WTC11 (cell line): ENCODE results near the gene ATAD3C. TPM values are rescaled to one million over a fixed set of nuclear protein-coding genes. Genes with fewer than 3 reads are reported as not detected.

Source experiments
- ATAC-seq: fragments of 200-7000 bp; cut with Tn5 transposase; 2 replicates; pipeline ENCODE4 v1.10.0; 2021; ENCODE audit warnings: mild to moderate bottlenecking, moderate library complexity
- CTCF ChIA-PET: fragments of 300-600 bp; sonication (Branson Sonifier 250); formaldehyde crosslinking; loops from one replicate; lab custom pipeline; 2021; ENCODE audit warnings: antibody characterized with exemption; lab: Charles Lee
- POLR2A ChIA-PET: fragments of 350-600 bp; sonication (Branson Sonifier 250); formaldehyde crosslinking; loops from one replicate; lab custom pipeline; 2021; ENCODE audit warnings: antibody characterized with exemption; lab: Charles Lee
- DNase-seq: peaks from one replicate; pipeline ENCODE4 v3.0.0; 2021; ENCODE audit warnings: low spot score
- H3K27ac Mint-ChIP-seq: 2 replicates; pipeline ENCODE4 v1.8.0; 2021; ENCODE audit warnings: mixed read lengths
- H3K27me3 Mint-ChIP-seq: 2 replicates; pipeline ENCODE4 v1.8.0; 2021; ENCODE audit warnings: low read depth, mild to moderate bottlenecking, moderate library complexity, mixed read lengths
- H3K36me3 Mint-ChIP-seq: 2 replicates; pipeline ENCODE4 v1.8.0; 2021; ENCODE audit warnings: mixed read lengths
- H3K4me1 Mint-ChIP-seq: 2 replicates; pipeline ENCODE4 v1.8.0; 2022; ENCODE audit warnings: mixed read lengths
- H3K4me3 Mint-ChIP-seq: 2 replicates; pipeline ENCODE4 v1.8.0; 2021; ENCODE audit warnings: mild to moderate bottlenecking, moderate library complexity, mixed read lengths
- H3K9me3 Mint-ChIP-seq: 2 replicates; pipeline ENCODE4 v1.8.0; 2021; ENCODE audit warnings: mixed read lengths
- ARID4B ChIP-seq: sonication (generic); formaldehyde crosslinking; IDR thresholded peaks from 2 replicates; pipeline ENCODE4 v1.8.0; 2023; ENCODE audit warnings: missing genetic modification reagents, mild to moderate bottlenecking, borderline replicate concordance
- CTCF ChIP-seq: fragments of 200-600 bp; IDR thresholded peaks from 2 replicates; pipeline ENCODE4 v1.8.0; 2022; ENCODE audit warnings: antibody characterized with exemption
- ESRRA ChIP-seq: sonication (generic); formaldehyde crosslinking; IDR thresholded peaks from 2 replicates; pipeline ENCODE4 v1.8.1; 2022; ENCODE audit warnings: mild to moderate bottlenecking, missing genetic modification reagents, borderline replicate concordance
- GABPB1 ChIP-seq: sonication (generic); formaldehyde crosslinking; IDR thresholded peaks from 2 replicates; pipeline ENCODE4 v1.8.1; 2023; ENCODE audit warnings: mild to moderate bottlenecking, missing genetic modification reagents
- MAX ChIP-seq: sonication (generic); formaldehyde crosslinking; IDR thresholded peaks from 2 replicates; pipeline ENCODE4 v1.8.0; 2022; ENCODE audit warnings: mild to moderate bottlenecking, missing genetic modification reagents
- MLX ChIP-seq: sonication (generic); formaldehyde crosslinking; IDR thresholded peaks from 2 replicates; pipeline ENCODE4 v1.8.1; 2023; ENCODE audit warnings: mild to moderate bottlenecking, missing genetic modification reagents, moderate library complexity
- NR2C2 ChIP-seq: sonication (generic); formaldehyde crosslinking; IDR thresholded peaks from 2 replicates; pipeline ENCODE4 v1.8.0; 2022; ENCODE audit warnings: mild to moderate bottlenecking, missing genetic modification reagents
- SP1 ChIP-seq: sonication (generic); formaldehyde crosslinking; conservative IDR thresholded peaks from 2 replicates; pipeline ENCODE4 v1.8.1; 2022; ENCODE audit warnings: missing genetic modification reagents
- total RNA-seq: library from RNA; stranded (reverse); gene quantifications from 3 replicates; pipeline ENCODE4 v1.2.3, GENCODE V29; 2021

ATAD3C gene
- total RNA-seq, 1 experiment from 2014 or later = 0.61 TPM

- TF ChIP-seq MLX = no peak
- no peak for TF ChIP-seq CTCF
- no peak for TF ChIP-seq MAX (CRISPR knock-in tag)
- TF ChIP-seq, all 79 proteins: peak for 1
Observed at GRCh38 chr1:1430992-1431844, 18.3 kb upstream of the ATAD3C start (continued).

GRCh38 chr1:1431845-1432273, 17.6 kb upstream of the ATAD3C start:
- H3K27me3 Mint-ChIP-seq = peaks cover 6% of the 10 kb centered on the region; the same call in 1 of the 2 replicates

GRCh38 chr1:1432274-1432950, 17.1 kb upstream of the ATAD3C start:
- Mint-ChIP-seq H3K36me3 (no peaks in the 10 kb centered on the region), H3K9me3 (no peaks in the 10 kb centered on the region)
- ATAC-seq = no peak
- no peak for TF ChIP-seq ARID4B (CRISPR knock-in tag)
- no peak for TF ChIP-seq SP1
- TF ChIP-seq ESRRA (CRISPR knock-in tag) = no peak
- TF ChIP-seq, all 79 proteins: peak for 0
- Mint-ChIP-seq H3K27me3 (peaks cover 6% of the 10 kb centered on the region; the same call in 1 of the 2 replicates), H3K27ac (no peak overlapping the region), H3K4me3 (no peak overlapping the region), H3K4me1 (peaks cover 32% of the 10 kb centered on the region)
- POLR2A ChIA-PET = interaction anchor here (0.8 to 1.8 kb wide), 3 partner anchors 8 to 77 kb away, joined by 3 to 5 read pairs (median 4); partner anchors contain the start of gene MRPL20
- CTCF ChIA-PET = interaction anchor here (0.6 to 2.1 kb wide), 5 partner anchors 9 to 33 kb away, joined by 3 to 11 read pairs (median 5); partner anchors contain the start of genes ANKRD65 and CCNL2
- DNase-seq = no peak

More at GRCh38 chr1:1431845-1432273, 17.6 kb upstream of the ATAD3C start:
- H3K36me3 Mint-ChIP-seq = no peaks in the 10 kb centered on the region
- H3K4me1 Mint-ChIP-seq = peaks cover 32% of the 10 kb centered on the region
- DNase-seq (peak; percentile 25), ATAC-seq (no peak)
- no peak overlapping the region for H3K4me3 Mint-ChIP-seq
- POLR2A ChIA-PET = interaction anchor here (1.8 kb wide), 2 partner anchors 9 to 24 kb away, joined by 4 to 5 read pairs; partner anchors contain the start of gene MRPL20
- no peaks in the 10 kb centered on the region for H3K9me3 Mint-ChIP-seq
- no peak overlapping the region for H3K27ac Mint-ChIP-seq
- CTCF ChIA-PET = interaction anchor here (0.6 kb wide), 1 partner anchor 9 kb away, joined by 3 read pairs; no protein-coding TSS in a partner anchor
- TF ChIP-seq ARID4B (CRISPR knock-in tag) (no peak), GABPB1 (CRISPR knock-in tag) (0 out of 2 replicates have a peak, but pooled peaks have one; percentile 19), NR2C2 (CRISPR knock-in tag) (no peak)
